ENCODE results near the gene NRXN3.

DNA sequence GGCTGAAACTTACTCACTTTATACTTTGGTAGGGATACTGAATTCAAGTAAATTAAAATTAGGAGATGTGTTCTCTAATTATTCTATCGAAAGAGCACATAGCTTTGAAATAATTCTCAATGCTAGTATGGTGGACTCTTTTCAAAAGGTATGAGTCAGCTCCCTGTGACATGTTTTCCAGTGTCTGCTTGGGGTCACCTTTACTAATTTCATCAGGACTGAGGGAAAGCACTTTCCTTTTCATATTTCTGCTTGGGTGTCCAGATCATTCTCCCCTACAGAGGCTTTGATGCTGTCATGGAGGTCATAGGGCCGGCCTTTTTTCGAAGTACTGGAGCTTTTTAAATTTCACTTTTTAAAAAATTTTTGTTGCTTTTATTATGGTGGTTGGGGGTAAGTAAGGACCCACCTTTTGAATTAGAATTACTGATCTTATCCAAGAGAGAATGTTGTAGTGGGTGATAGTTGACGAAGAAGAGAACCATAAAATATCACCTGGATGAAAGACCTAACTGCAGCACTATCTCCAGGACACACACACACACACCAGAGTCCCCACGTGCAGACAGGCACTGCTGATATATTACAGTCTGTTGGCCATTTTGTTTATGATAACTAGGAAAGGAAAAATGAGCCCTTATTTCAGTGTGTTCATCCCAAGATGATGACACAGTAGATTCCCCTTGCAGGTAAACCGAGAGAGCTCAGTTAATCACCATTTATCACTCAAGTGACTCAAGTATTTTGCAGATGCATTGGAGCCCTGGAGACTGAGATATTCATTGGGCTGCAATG is 1482.5 kb downstream of the NRXN3 start:
- TF ChIP-seq, protein P1, sequence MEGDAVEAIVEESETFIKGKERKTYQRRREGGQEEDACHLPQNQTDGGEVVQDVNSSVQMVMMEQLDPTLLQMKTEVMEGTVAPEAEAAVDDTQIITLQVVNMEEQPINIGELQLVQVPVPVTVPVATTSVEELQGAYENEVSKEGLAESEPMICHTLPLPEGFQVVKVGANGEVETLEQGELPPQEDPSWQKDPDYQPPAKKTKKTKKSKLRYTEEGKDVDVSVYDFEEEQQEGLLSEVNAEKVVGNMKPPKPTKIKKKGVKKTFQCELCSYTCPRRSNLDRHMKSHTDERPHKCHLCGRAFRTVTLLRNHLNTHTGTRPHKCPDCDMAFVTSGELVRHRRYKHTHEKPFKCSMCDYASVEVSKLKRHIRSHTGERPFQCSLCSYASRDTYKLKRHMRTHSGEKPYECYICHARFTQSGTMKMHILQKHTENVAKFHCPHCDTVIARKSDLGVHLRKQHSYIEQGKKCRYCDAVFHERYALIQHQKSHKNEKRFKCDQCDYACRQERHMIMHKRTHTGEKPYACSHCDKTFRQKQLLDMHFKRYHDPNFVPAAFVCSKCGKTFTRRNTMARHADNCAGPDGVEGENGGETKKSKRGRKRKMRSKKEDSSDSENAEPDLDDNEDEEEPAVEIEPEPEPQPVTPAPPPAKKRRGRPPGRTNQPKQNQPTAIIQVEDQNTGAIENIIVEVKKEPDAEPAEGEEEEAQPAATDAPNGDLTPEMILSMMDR (conservative IDR thresholded peaks at IDR 0.05; ENCODE audit: low read length) = no peak
- no peak for TF ChIP-seq EZH2phosphoT487 (IDR thresholded peaks at IDR 0.05; ENCODE audit: borderline replicate concordance, low read depth, low read length)
